Measurements from ENCODE around the gene CGB1.
"Not testable (repeated sequence)": the region's sequence is repeated elsewhere in the genome, so short reads cannot be mapped to it uniquely, and the experiment has no call there.

Gene CGB1

DNA sequence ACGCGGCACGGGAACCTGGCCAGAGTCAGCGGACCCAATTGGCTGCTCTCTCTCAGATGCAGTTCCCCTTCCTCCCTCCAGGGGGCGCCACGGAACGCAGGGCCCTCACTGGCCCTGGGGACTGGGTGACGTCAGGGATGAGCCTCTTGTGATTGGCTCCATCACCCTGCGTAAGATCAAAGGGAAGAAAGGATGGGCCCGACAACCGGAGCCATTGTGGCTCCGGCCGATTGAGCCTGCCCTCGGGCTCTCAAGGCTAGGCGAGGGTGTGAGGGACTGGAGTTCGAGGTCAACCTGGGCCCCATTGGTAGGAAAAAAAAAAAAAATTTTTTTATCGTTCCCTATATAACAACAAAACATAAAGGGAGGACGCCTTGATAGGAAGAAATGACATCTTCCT is at the start of gene CGB1:
Gene CGB1 (minus strand): TSS at position 81 of the 400 bp plus-strand sequence. CDS start 184 bp downstream, outside the sequence.
- DNase-seq (ENCODE audit: low spot score), result not testable (repeated sequence)

DNA sequence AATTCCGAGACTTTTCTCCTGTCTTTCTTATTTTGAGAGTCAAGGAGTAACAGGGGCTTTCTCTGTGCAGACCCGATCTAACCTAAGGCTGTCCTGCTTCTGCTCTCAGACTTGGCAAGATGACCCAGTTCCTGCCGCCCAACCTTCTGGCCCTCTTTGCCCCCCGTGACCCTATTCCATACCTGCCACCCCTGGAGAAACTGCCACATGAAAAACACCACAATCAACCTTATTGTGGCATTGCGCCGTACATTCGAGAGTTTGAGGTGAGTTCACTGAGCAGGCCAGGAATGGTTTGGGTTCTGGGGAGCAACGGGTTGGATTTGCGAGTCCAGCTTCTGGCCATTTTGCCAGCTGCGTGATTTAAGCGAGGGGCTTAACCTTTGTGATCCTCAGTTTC is 49.6 kb upstream of the CGB1 start:
- no peak for DNase-seq (ENCODE audit: low spot score)

DNA sequence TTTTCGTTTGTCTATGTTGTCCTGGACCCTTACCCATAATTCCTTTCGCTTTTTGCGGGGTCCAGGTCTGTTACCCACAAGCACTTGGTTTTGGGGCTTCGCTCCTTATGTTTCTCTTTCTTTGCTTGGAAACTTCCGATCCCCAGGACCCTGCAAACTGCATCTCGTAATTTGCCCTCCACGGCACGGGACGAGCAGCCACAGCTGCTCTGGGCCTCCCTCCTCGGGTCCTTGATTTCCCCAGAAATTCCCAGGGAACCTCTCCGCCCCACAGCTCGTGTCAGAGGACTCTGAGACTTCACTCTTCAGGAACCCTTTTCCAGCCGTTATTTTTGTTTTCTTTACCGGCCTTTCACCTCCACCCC is 49.2 kb upstream of the CGB1 start:
- no peak for DNase-seq (ENCODE audit: low spot score)

DNA sequence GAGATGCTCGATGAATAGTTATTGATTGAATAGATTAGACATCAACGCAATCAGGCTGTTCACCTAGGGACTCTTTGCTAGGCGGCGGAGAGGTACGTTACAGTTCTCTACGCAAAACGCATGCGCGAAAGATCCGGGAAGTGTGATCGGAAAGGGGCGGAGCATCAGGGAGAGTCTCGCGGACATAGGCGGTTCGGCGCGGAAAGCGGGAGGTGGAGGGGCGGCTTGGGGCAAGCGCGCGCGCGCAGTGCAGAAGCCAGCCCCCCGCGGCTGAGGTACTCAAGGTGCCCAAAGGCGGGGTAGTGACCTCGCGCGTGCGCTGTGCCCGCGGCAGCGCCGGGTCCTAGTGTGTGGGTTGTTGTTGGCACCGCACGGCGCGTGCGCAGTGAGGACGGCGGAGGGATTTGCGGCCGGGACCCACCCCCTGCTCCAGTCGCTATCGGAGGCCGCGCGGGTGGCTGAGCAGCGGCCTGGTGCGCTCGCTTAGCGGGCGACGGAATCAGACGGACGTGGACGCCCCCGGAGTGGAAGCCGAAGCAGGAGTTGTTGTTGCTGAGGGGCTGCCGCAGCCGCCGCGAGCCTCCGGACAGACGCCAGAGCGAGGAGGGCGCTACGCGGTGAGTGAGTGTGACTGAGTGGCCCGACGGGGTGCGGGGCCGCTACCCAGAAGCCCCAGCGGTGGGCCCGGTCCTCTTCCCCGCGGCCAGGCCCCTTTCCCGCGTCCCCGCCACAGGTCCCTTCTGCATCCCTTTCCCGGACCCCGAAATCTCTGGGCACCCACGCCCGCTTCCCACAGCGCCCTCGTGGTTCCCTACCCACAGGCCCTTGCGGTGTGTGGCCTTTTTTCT is 48.5 kb upstream of the CGB1 start, which contains the start of gene SNRNP70:
Gene SNRNP70 (plus strand): TSS at position 432 of the 848 bp plus-strand sequence. CDS start 964 bp downstream, outside the sequence.
- DNase-seq (ENCODE audit: low spot score), result peak; percentile 100

DNA sequence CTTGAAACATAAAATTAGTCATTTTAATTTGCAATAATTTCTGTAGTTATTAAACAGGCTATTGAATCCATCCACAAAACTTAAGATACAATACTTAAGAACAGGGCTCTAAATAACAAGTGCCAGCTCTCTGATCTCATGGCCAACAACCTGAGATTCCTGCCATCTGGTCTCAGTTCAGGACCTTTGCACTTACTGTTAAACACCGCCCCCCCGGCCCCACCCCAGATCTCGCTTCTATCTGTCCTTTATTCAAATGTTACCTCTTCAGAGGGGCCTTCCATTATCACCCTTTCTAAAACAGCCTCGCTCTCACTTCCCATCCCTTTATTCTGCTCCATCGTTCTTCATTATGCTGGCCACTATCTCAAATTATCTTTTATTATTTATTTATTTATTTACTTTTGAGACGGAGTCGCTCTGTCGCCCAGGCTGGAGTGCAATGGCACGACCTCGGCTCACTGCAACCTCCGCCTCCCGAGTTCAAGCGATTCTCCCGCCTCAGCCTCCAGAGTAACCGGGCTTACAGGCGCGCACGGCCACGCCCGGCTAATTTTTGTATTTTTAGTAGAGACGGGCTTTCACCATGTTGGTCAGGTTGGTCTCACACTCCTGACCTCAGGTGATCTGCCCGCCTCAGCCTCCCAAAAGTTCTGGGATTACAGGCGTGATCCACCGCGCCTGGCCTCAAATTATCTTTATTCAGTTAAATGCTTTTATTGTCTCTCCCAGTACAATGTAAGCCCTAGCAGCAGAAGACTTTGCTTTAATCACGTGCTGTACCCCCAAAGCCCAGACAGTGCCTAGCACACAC is 47.7 kb upstream of the CGB1 start:
- DNase-seq (ENCODE audit: low spot score), result no peak

DNA sequence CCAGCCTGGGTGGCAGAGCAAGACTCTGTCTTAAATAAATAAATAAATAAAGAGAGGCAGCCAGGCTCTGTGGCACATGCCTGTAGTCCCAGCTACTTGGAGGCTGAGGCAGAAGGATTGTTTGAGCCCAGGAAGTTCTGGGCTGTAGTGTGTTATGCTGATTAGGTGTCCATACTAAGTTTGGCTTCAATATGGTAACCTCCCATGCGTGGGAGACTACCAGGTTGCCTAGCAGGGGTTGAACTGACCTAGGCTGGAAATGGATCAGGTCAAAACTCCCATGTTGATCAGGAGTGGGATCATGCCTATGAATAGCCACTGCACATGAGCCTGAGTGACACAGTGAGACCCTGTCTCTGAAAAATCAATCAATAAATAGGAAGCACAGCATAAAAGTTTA is 44.6 kb upstream of the CGB1 start:
- DNase-seq (ENCODE audit: low spot score), result no peak

DNA sequence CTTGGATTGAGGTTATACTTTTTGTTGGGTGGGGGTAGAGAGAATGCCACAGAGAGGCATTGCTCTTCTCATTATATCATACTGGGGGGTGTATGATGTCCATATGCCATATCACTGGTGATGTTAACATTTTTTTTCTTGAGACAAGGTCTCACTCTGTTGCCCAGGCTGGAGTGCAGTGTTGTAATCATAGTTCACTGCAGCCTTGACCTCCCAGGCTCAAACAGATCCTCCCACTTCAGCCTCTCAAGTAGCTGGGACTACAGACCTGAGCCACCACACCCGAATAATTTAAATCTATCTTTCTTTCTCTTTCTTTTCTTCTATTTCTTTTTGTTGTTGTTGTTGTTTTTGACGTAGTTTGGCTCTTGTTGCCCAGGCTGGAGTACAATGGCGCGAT is 43.7 kb upstream of the CGB1 start:
- DNase-seq (ENCODE audit: low spot score), result no peak

DNA sequence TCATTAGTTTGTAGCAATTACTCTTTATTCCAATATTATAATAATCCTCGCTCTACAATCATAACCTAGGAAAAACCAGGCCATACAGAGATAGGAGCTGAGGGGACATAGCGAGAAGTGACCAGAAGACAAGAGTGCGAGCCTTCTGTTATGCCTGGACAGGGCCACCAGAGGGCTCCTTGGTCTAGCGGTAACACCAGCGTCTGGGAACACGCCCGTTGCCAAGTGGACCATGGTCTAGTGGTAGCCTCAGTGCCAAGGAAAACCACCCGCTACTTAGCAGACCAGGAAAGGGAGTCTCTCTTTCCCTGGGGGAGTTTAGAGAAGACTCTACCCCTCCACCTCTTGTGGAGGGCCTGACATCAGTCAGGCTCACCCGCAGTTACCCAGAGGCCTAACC is 38.2 kb upstream of the CGB1 start:
- DNase-seq (ENCODE audit: low spot score), result not testable (repeated sequence)

DNA sequence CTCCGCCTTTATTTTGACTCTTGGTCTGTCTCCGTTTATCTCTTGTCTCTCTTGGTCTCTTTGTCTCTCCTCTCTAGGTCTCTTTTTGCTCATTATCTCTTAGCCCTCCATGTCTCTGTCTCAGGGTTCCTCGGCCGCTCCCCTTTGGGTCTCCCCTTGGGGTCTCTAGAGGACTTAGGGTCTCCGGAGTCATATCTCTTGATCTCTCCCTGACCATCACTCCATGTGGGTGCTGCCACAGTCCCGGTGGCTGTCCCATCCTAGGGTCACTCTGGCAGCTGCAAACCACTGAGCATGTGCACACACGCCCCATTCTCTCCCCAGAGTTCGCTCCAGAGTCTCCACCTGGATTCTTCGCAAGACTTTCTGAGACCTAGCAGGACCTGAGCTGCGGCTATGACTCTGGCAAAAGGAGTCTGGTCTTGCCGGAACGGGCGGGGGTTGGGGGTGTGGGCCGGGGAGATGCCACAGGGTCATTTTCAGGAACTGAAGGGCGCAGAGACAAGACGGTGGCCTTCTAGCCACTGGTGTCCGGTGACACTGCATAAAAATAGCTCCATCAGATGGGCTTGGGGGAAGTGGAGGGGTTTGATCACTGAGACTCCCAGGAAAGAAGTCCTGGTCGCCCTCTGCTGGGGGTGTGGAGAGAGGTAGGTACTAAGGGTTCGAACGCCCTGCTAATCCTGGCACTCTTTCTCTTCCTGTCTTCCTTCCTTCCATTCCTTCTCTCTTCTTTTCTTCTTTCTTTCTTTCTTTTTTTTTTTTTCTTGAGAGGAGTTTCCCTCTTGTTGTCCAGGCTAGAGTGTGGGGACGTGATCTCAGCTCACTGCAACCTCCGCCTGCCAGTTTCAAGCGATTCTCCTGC is 37.1 kb upstream of the CGB1 start:
- no peak for DNase-seq (ENCODE audit: low spot score)

DNA sequence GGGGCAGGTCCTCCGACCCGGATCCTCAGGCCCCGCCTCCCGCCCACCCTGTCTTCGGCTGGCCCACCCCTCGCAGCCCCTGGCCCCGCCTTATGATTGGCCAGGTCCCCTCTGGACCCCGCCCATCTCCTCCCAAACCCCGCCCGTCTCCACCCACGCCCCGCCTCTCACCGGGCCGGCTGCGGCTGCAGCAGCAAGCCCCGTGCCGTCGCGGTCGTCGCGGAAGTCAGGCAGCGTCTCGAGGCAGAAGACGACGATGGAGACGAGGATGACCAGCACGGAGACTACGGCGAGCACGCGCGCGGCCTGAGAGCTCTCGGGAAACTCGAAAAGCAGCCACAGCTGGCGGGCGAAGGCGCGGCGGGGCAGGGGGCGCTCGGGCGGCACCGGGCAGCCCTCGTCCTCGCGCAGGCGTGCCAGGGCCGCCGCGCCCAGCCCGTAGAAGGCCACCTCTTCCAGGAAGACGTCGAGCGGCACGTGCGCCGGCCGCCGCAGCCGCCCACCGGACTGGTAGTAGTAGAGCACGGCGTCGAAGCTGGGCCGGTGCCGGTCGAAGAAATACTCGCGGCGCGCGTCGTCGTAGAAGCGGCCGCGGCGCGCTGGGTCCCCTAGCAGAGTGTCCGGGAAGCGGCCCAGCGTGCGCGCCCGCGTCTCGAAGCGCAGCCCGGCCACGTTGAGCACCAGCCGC is 35.3 kb upstream of the CGB1 start:
- no peak for DNase-seq (ENCODE audit: low spot score)

DNA sequence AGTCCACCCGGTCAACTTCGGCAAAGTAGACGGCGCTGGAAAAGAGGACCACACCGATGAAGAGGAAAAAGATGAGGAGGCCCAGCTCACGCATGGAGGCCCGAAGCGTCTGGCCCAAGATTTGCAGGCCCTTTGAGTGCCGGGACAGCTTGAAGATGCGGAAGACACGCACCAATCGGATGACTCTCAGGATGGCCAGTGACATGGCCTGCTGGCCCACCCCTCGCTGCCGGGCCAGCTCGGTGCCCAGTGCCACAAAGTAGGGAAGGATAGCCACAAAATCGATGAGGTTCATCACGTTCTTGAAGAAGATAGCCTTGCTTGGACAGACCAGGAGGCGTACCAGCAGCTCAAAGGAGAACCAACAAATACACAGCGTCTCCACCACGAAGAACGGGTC is 33.7 kb upstream of the CGB1 start:
- no peak for DNase-seq (ENCODE audit: low spot score)

DNA sequence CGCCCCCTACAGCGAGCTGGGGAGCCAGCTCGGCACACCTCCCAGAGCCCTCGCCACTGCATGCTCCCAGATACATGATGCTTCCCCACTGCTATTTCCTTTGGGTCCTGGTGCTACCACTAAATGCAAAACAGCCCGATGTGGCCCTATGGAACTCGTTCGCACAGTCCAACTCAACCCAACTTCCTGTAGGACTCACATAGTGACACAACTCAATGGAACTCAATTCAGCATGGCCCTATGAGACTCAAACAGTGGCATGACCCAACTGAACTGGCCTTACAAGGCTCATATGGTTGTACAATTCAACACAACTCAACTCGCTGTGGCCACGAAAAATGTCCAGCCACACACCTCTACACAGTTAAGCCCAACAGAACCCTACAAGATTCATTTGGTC is 32.3 kb upstream of the CGB1 start:
- no peak for DNase-seq (ENCODE audit: low spot score)

DNA sequence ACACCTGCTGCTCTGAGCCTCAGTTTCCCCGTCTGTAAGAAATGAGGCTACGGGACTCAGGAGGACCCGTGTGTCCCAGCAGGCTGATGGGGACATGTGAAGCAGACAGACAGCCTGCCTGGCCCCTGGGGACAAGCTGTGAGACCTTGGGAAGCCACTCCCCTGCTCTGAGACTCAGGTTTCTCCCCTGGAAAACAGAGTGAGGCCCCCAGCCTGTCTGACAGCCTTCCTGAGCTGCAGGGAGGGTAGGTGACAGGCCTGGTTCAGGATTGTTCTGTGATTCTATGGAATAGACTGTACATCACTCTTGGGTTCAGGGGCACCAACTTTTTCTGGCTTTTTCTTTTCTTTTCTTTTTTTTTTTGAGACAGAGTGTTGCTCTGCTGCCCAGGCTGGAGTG is 30.9 kb upstream of the CGB1 start:
- no peak for DNase-seq (ENCODE audit: low spot score)

DNA sequence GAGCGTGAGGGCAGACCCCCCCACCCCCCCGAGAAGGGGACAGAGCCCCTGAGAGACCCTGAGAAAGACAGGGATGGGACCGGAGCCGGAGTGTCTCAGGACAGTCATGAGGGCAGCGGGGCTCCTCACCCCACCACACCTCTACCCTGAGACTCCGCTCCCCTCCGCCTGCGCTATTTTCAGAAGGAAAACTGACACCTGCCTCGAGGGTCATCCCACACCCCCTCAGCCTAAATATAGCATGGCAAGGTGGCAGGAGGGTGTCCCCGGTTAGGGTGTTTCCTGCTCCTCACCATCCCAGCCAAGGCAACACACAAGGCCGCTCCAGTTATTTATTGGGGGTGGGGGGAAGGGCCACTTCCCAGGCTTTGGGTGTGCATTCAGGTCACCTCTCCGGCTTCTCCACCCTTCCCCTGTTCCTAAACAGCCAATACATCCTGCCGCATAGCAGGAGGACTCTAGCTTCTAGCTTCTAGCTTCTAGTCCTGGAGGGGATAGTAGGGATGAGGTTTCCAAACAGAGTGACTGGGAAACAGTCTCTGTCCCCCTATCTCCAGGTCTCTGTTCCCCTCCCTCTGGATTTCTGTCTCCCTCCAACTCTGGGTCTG is 29.3 kb upstream of the CGB1 start:
- no peak for DNase-seq (ENCODE audit: low spot score)

DNA sequence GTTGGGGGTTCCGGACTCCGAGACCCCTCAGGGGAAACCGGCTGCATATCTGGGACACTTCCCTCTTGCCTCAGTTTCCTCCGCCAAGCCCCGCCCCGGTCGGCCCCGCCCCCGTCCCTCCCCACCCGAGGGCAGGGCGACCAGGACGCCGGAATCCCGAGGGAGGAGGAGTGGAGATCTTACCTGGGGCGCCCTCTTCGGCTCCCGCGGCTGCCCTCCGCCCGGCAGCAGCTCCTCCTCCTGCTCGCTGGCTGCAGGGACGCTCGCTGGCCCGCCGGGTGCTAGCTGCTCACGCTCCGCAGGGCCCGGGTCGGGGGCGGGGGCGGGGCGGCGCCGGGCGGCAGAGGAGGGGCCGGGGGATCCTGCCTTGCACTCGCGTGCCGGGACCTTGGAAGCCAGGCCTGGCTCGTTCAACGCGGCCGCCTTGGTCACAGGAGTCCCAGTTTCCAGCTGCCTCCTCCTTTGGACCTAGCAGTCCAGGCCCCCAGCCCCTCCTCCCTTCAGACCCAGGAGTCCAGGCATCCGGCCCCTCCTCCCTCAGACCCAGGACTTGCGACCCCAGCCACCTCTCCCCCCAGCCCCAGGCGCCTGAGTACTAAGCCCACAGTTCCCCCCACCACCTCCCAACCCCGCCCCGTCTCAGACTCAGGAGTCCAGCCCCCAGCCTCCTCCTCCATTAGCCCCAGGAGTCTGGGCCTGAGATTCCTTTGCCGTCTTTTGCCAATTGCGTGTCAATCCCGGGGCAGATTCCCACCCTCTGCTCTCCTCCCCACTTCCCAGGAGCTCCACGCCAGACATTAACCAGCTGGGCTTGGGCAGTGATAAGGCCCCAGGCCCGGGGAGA is 28.3 kb upstream of the CGB1 start, which contains the start of gene NTF4:
Gene NTF4 (minus strand): TSS at position 51 of the 844 bp plus-strand sequence. CDS start 2,821 bp downstream, outside the sequence.
- peak; percentile 63 for DNase-seq (ENCODE audit: low spot score)

DNA sequence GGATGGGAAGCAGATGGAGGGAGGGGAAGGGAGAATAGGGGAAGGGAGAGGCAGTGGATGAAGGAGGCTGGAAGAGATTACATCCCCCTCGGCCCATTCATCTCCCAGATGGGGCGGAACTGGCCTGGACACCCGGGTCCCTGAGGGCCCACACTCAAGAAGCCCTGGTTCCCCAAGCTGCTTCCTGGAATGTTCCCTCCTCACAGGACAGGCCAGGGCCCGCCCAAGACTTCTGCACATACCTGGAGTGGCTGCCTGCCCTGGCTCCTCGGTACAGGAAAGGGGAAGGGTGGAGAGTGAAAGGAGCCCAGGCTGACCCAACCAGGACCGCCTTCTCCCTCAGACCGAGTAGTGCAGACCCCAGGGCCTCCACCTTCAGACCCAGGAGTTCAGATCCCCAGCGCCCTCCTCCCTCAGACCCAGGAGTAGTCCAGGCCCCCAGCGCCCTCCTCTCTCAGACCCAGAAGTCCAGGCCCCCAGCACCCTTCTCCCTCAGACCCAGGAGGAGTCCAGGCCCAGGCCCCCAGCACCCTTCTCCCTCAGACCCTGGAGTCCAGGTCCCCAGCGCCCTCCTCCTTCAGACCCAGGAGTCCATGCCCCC is 27.4 kb upstream of the CGB1 start:
- peak; percentile 22 for DNase-seq (ENCODE audit: low spot score)

DNA sequence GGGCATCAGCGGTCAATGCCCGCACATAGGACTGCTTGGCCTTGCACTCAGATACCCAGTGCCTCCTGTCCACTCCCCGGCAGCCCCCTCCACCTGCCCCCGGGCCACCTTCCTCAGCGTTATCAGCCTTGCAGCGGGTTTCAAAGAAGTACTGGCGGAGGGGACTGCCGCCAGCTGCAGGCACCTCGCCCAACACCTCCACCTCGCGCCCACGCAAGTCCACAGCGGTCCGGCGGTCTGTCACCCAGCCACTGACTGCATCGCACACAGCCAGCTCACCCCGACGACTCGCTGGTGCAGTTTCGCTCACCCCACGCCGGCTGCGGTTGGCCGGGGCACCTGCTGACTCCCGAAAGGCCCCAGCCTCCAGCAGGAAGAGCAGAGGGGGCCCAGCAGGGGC is 24.8 kb upstream of the CGB1 start:
- DNase-seq (ENCODE audit: low spot score), result peak; percentile 5

DNA sequence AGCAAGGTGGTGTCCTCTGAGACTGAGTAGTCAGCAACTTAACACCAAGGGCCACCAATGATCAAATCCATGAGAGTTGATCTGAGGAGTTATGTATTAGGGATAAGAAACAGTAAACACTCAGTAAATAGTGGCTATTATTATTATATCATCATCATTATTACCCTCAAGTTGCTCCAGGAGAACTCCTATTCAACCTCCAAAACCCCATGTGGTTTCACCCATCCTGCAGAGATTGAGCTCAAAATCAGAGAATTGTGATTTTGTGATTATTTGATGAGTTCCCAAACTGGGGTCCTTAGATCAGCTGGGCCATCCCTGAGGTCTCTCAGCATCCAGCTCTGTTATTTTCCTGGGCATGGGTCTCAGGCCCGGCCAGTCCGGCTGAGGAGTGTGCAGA is 24.3 kb upstream of the CGB1 start:
- DNase-seq (ENCODE audit: low spot score), result no peak

DNA sequence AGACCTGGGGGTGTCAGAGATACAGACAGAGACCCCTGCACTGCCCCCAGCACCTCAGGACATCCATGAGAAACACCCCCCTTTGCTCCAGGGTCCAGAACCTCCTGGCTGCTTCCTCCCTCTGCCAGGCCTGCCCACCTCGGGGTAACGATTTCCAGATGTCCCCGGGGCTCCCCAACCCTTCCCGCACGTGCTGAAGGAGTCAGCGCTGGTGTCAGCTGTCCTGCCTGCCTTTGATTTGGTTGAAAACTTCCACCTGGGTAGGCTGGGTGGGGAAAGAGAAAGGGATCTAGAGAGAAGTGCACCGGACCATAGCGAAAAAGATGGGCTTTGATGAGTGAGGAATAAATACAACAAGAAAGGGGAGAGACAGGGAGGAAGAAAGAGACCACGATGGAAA is 22.4 kb upstream of the CGB1 start:
- DNase-seq (ENCODE audit: low spot score), result peak; percentile 22

DNA sequence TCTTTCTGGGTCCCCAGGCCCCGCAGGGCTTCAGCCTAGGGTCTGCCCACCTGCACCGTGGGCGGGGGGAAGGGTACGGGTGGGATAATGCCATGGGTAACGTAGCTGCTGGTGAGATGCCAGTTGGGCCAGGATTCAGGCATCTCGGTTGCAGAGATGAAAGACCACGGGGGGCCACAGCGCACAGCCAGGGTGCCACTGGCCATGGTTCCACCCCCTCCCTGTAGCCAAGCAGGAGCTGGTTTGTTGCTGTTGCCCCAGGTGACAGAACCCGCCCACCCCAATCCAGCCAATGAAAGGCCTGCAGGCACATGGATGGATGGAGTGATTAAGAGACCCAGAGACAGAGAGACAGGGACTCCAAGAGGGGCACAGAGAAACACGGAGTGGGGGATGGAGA is 21.9 kb upstream of the CGB1 start:
- peak; percentile 74 for DNase-seq (ENCODE audit: low spot score)

Measured in AG08396 (cell line).